Occipital lobe (tissue), 2 donors: ENCODE measurements around the gene PSMD12. TPM values are rescaled to one million over a fixed set of nuclear protein-coding genes. Genes with fewer than 3 reads are reported as not detected.
"Not testable (repeated sequence)": the region's sequence is repeated elsewhere in the genome, so short reads cannot be mapped to it uniquely, and the experiment has no call there.

Experiments
- DNase-seq: peaks from one replicate; lab custom pipeline; 2025; lab: John Stamatoyannopoulos, UW
- total RNA-seq: library from RNA; depleted of rRNA; stranded (reverse); fragments of >200 nt; gene quantifications from one replicate; pipeline ENCODE4 v1.2.3, GENCODE V29; 2014

Gene PSMD12
- total RNA-seq, 1 donor from 2014 or later: 53.5 TPM

- no peak for DNase-seq
Measured at GRCh38 chr17:67358612-67359011, 7.8 kb downstream of the PSMD12 start.

GRCh38 chr17:67353929-67354574 is 12.3 kb downstream of the PSMD12 start:
- DNase-seq: no peak

GRCh38 chr17:67353161-67353560 is 13.2 kb downstream of the PSMD12 start:
- no peak for DNase-seq

GRCh38 chr17:67349420-67349819 is 17.0 kb downstream of the PSMD12 start:
- DNase-seq: no peak

- no peak for DNase-seq
Measured at GRCh38 chr17:67347826-67348225, 18.6 kb downstream of the PSMD12 start.

GRCh38 chr17:67343237-67343636 is 23.1 kb downstream of the PSMD12 start:
- DNase-seq: no peak

GRCh38 chr17:67338353-67338752 is 28.0 kb downstream of the PSMD12 start:
- not testable (repeated sequence) for DNase-seq

GRCh38 chr17:67336859-67337258 is 29.5 kb downstream of the PSMD12 start:
- DNase-seq: no peak

GRCh38 chr17:67335245-67335835 is 31.0 kb downstream of the PSMD12 start:
- DNase-seq: no peak

GRCh38 chr17:67332162-67332508 is 34.2 kb downstream of the PSMD12 start:
- DNase-seq: not testable (repeated sequence)

- not testable (repeated sequence) for DNase-seq
Measured at GRCh38 chr17:67331381-67332161, 34.8 kb downstream of the PSMD12 start.

- DNase-seq: no peak
Measured at GRCh38 chr17:67328026-67328425, 38.4 kb downstream of the PSMD12 start.

GRCh38 chr17:67326959-67327745 is 39.2 kb downstream of the PSMD12 start:
- not testable (repeated sequence) for DNase-seq

- no peak for DNase-seq
Measured at GRCh38 chr17:67326440-67326839, 39.9 kb downstream of the PSMD12 start.

GRCh38 chr17:67324330-67324729 is 42.0 kb downstream of the PSMD12 start:
- no peak for DNase-seq

- DNase-seq: no peak
Measured at GRCh38 chr17:67323445-67323844, 42.9 kb downstream of the PSMD12 start.

GRCh38 chr17:67322042-67322787 is 44.2 kb downstream of the PSMD12 start:
- no peak for DNase-seq

GRCh38 chr17:67321486-67321885 is 44.9 kb downstream of the PSMD12 start:
- DNase-seq: not testable (repeated sequence)

- DNase-seq: no peak
Measured at GRCh38 chr17:67316781-67317180, 49.6 kb downstream of the PSMD12 start.

- DNase-seq: no peak
Measured at GRCh38 chr17:67315865-67316264, 50.5 kb downstream of the PSMD12 start.

- DNase-seq: no peak
Measured at GRCh38 chr17:67312265-67312664, 54.1 kb downstream of the PSMD12 start.
